DOHH2 (cell line): ENCODE measurements around the gene CENPO.

ENCODE experiments used
- CTCF ChIP-seq: fragments of 200-600 bp; sonication (generic); IDR thresholded peaks from one replicate; pipeline ENCODE4 v1.5.1; 2014; ENCODE audit warnings: antibody characterized with exemption, mild to moderate bottlenecking, low read depth, low read length; ENCODE audit not compliant: poor library complexity, severe bottlenecking
- EZH2phosphoT487 ChIP-seq: fragments of 200-600 bp; sonication (generic); IDR thresholded peaks from 2 replicates; pipeline ENCODE4 v1.6.1; 2017; ENCODE audit warnings: borderline replicate concordance, mild to moderate bottlenecking, antibody characterized with exemption, low read length, moderate library complexity, mixed read lengths

DNA sequence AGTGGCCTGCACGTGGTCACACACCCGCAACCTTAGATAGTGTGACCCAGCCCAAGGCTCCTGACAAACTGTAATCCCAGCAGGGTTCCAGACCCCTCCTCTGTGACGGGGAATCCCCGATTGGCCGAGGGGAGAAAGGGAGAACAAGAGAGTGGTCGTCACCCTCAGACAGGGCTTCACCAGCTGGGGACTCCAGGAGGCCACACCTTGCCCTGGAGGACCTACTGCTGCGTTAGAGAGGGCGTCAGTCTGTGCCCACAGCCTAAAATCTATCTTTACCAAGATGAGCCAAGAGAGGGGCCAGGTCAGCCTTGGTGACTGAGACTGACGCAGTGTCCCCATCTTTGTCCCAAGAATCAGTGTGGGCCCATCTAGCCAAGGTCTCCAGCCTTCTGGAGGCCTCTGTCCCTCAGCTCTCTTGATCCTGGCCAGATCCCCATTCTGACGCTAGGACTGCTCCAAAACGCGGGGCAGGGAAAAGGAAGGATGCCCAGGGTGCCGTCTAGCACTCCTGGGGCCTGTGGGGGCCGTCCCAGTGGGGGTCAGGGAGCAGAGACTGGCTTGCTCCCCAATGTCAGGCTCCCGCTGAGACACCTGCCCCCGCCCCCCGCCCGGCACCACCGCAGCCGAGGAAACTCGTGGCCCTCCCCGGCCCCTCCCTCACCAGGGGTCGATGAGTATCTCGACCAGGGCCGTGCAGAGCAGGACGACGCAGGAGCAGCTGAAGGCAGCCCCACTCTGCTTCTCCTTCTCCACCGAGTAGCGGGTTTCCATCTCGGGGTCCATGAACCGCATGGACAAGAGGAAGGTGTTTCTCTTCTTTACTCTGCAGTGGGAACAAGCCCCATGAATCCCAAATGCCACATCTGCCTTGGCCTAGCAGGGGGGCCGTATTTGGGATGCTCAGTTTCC is 40.9 kb downstream of the CENPO start:
- TF ChIP-seq EZH2phosphoT487 = no peak
- TF ChIP-seq CTCF = no peak
